HEK293 (cell line): ENCODE measurements around the gene PCLAF.

Experiments used
- HOXD13 ChIP-seq: sonication (generic); formaldehyde crosslinking; IDR thresholded peaks from 2 replicates; pipeline ENCODE4 v1.8.0; 2022; ENCODE audit warnings: missing genetic modification reagents, borderline replicate concordance
- MZF1 ChIP-seq: fragments of 450-650 bp; formaldehyde crosslinking; IDR thresholded peaks from 2 replicates; pipeline ENCODE4 v1.5.1; 2017; ENCODE audit warnings: missing biosample characterization, missing genetic modification characterization, borderline replicate concordance
- OVOL3 ChIP-seq: fragments of 450-650 bp; formaldehyde crosslinking; IDR thresholded peaks from 2 replicates; pipeline ENCODE4 v1.5.1; 2016; ENCODE audit warnings: missing biosample characterization, missing genetic modification characterization
- RBAK ChIP-seq: fragments of 450-650 bp; formaldehyde crosslinking; IDR thresholded peaks from 2 replicates; pipeline ENCODE4 v1.5.1; 2016; ENCODE audit warnings: missing biosample characterization, missing genetic modification characterization
- ZBTB1 ChIP-seq: fragments of 450-650 bp; formaldehyde crosslinking; IDR thresholded peaks from 2 replicates; pipeline ENCODE4 v1.5.1; 2016; ENCODE audit warnings: missing biosample characterization, missing genetic modification characterization
- ZBTB21 ChIP-seq: fragments of 450-650 bp; formaldehyde crosslinking; IDR thresholded peaks from 2 replicates; pipeline ENCODE4 v1.5.1; 2017; ENCODE audit warnings: missing biosample characterization, missing genetic modification characterization
- ZNF132 ChIP-seq: fragments of 450-650 bp; formaldehyde crosslinking; IDR thresholded peaks from 2 replicates; pipeline ENCODE4 v1.5.1; 2017; ENCODE audit warnings: missing biosample characterization, missing genetic modification characterization, borderline replicate concordance
- ZNF133 ChIP-seq: fragments of 450-650 bp; formaldehyde crosslinking; IDR thresholded peaks from 2 replicates; pipeline ENCODE4 v1.5.1; 2016; ENCODE audit warnings: missing biosample characterization, missing genetic modification characterization
- ZNF155 ChIP-seq: fragments of 450-650 bp; formaldehyde crosslinking; IDR thresholded peaks from 2 replicates; pipeline ENCODE4 v1.5.1; 2016; ENCODE audit warnings: missing biosample characterization, missing genetic modification characterization
- ZNF157 ChIP-seq: fragments of 450-650 bp; formaldehyde crosslinking; IDR thresholded peaks from 2 replicates; pipeline ENCODE4 v1.5.1; 2016; ENCODE audit warnings: missing biosample characterization, missing genetic modification characterization
- ZNF2 ChIP-seq: fragments of 450-650 bp; formaldehyde crosslinking; IDR thresholded peaks from 2 replicates; pipeline ENCODE4 v1.5.1; 2016; ENCODE audit warnings: missing biosample characterization, missing genetic modification characterization
- ZNF23 ChIP-seq: fragments of 450-650 bp; formaldehyde crosslinking; IDR thresholded peaks from 2 replicates; pipeline ENCODE4 v1.5.1; 2016; ENCODE audit warnings: missing biosample characterization, missing genetic modification characterization, borderline replicate concordance
- ZNF350 ChIP-seq: fragments of 450-650 bp; formaldehyde crosslinking; IDR thresholded peaks from 2 replicates; pipeline ENCODE4 v1.5.0; 2017; ENCODE audit warnings: missing biosample characterization, mild to moderate bottlenecking, missing genetic modification characterization
- ZNF423 ChIP-seq: fragments of 450-650 bp; formaldehyde crosslinking; IDR thresholded peaks from 2 replicates; pipeline ENCODE4 v1.5.1; 2016; ENCODE audit warnings: missing biosample characterization, missing genetic modification characterization
- ZNF426 ChIP-seq: fragments of 450-650 bp; formaldehyde crosslinking; IDR thresholded peaks from 2 replicates; pipeline ENCODE4 v1.5.1; 2017; ENCODE audit warnings: missing biosample characterization, missing genetic modification characterization, mild to moderate bottlenecking, inconsistent platforms, moderate library complexity
- ZNF433 ChIP-seq: fragments of 450-650 bp; formaldehyde crosslinking; IDR thresholded peaks from 2 replicates; pipeline ENCODE4 v1.5.1; 2016; ENCODE audit warnings: missing biosample characterization, missing genetic modification characterization, low read depth
- ZNF473 ChIP-seq: fragments of 450-650 bp; formaldehyde crosslinking; IDR thresholded peaks from 2 replicates; pipeline ENCODE4 v1.5.1; 2017; ENCODE audit warnings: missing biosample characterization, missing genetic modification characterization
- ZNF514 ChIP-seq: fragments of 450-650 bp; formaldehyde crosslinking; IDR thresholded peaks from 2 replicates; pipeline ENCODE4 v1.5.1; 2016; ENCODE audit warnings: missing biosample characterization, missing genetic modification characterization
- ZNF521 ChIP-seq: fragments of 450-650 bp; formaldehyde crosslinking; IDR thresholded peaks from 2 replicates; pipeline ENCODE4 v1.5.1; 2017; ENCODE audit warnings: missing biosample characterization, mild to moderate bottlenecking, missing genetic modification characterization
- ZNF571 ChIP-seq: fragments of 450-650 bp; formaldehyde crosslinking; IDR thresholded peaks from 2 replicates; pipeline ENCODE4 v1.5.0; 2017; ENCODE audit warnings: missing biosample characterization, missing genetic modification characterization
- ZNF600 ChIP-seq: fragments of 450-650 bp; formaldehyde crosslinking; IDR thresholded peaks from 2 replicates; pipeline ENCODE4 v1.5.1; 2016; ENCODE audit warnings: missing biosample characterization, missing genetic modification characterization
- ZNF670 ChIP-seq: fragments of 450-650 bp; formaldehyde crosslinking; IDR thresholded peaks from 2 replicates; pipeline ENCODE4 v1.5.1; 2016; ENCODE audit warnings: missing biosample characterization, missing genetic modification characterization, low read depth
- ZNF701 ChIP-seq: fragments of 450-650 bp; formaldehyde crosslinking; IDR thresholded peaks from 2 replicates; pipeline ENCODE4 v1.5.1; 2016; ENCODE audit warnings: missing biosample characterization, missing genetic modification characterization
- ZNF791 ChIP-seq: fragments of 450-650 bp; formaldehyde crosslinking; IDR thresholded peaks from 2 replicates; pipeline ENCODE4 v1.5.1; 2016; ENCODE audit warnings: missing biosample characterization, missing genetic modification characterization
- TF ChIP-seq, protein P1 (sequence below): fragments of 450-650 bp; formaldehyde crosslinking; conservative IDR thresholded peaks from 2 replicates; pipeline ENCODE4 v1.5.1; 2016; ENCODE audit warnings: low read depth, missing biosample characterization, missing genetic modification characterization
- TF ChIP-seq, protein P2 (sequence below): fragments of 450-650 bp; formaldehyde crosslinking; IDR thresholded peaks from 2 replicates; pipeline ENCODE4 v1.5.1; 2016; ENCODE audit warnings: missing biosample characterization, missing genetic modification characterization, borderline replicate concordance
- TF ChIP-seq, protein P3 (sequence below): fragments of 450-650 bp; formaldehyde crosslinking; conservative IDR thresholded peaks from 2 replicates; pipeline ENCODE4 v1.5.1; 2016; ENCODE audit warnings: low read depth, missing biosample characterization, missing genetic modification characterization
- TF ChIP-seq, protein P4 (sequence below): fragments of 450-650 bp; formaldehyde crosslinking; optimal IDR thresholded peaks from 2 replicates; pipeline ENCODE3; 2016; ENCODE audit warnings: missing biosample characterization, mild to moderate bottlenecking, missing genetic modification characterization
- TF ChIP-seq, protein P5 (sequence below): fragments of 450-650 bp; formaldehyde crosslinking; IDR thresholded peaks from 2 replicates; pipeline ENCODE4 v1.5.1; 2016; ENCODE audit warnings: missing biosample characterization, missing genetic modification characterization

The PCLAF gene

DNA sequence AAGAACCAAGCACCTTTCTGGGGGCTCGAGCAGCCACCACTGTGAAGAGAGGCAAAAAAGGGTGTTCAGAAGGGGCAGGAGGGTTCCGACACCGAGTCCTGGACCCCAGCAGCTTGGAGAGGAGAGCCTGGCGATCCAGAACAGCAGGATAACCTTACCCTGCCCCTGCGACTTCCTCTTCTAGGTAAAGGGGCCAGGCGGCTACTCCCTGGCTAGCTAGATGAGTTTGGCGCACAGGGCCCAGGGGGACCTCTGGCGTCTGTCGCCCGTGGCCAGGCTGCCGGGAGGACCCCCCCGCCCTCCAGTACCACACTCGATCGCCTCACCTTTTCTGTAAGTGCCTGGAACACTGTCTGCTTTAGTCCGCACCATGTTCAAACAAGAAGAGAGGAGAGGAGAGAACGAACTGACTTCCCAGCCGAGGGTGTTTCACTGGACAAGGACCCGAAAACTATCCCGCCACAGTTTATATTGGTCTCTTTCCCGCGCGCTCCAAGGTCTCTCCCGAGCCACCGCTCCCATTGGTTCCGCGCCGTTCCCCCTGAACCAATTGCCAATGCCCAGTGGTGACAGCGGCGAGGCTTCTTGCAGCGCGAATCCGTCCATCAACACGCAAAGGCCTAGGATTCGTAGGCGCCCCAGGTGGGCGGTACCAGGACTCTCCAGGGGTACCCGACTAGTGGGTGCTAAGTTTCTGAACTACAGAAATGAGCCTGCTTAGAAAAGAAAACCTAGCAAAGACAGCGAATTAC lies at the start of gene PCLAF (continued):
- TF ChIP-seq HOXD13 (CRISPR knock-in tag) (no peak), ZNF23 (tag by site-specific recombination) (no peak), ZNF514 (tag by site-specific recombination) (no peak), ZNF571 (tag by site-specific recombination) (no peak), ZNF600 (peak; percentile 67), ZNF2 (tag by site-specific recombination) (no peak), ZNF670 (tag by site-specific recombination) (no peak), ZNF433 (tag by site-specific recombination) (no peak), RBAK (tag by site-specific recombination) (no peak), ZNF133 (tag by site-specific recombination) (no peak), ZNF473 (tag by site-specific recombination) (no peak), ZNF350 (tag by site-specific recombination) (no peak), ZNF423 (tag by site-specific recombination) (peak; percentile 35; the same call in 1 of the 2 replicates), ZNF521 (tag by site-specific recombination) (no peak), OVOL3 (tag by site-specific recombination) (no peak), ZBTB21 (tag by site-specific recombination) (no peak), ZNF155 (tag by site-specific recombination) (no peak), ZNF132 (tag by site-specific recombination) (no peak), ZNF791 (tag by site-specific recombination) (no peak), ZNF157 (tag by site-specific recombination) (no peak), ZNF701 (tag by site-specific recombination) (no peak), ZBTB1 (tag by site-specific recombination) (no peak), ZNF426 (tag by site-specific recombination) (no peak), MZF1 (no peak)
- TF ChIP-seq, protein P1, sequence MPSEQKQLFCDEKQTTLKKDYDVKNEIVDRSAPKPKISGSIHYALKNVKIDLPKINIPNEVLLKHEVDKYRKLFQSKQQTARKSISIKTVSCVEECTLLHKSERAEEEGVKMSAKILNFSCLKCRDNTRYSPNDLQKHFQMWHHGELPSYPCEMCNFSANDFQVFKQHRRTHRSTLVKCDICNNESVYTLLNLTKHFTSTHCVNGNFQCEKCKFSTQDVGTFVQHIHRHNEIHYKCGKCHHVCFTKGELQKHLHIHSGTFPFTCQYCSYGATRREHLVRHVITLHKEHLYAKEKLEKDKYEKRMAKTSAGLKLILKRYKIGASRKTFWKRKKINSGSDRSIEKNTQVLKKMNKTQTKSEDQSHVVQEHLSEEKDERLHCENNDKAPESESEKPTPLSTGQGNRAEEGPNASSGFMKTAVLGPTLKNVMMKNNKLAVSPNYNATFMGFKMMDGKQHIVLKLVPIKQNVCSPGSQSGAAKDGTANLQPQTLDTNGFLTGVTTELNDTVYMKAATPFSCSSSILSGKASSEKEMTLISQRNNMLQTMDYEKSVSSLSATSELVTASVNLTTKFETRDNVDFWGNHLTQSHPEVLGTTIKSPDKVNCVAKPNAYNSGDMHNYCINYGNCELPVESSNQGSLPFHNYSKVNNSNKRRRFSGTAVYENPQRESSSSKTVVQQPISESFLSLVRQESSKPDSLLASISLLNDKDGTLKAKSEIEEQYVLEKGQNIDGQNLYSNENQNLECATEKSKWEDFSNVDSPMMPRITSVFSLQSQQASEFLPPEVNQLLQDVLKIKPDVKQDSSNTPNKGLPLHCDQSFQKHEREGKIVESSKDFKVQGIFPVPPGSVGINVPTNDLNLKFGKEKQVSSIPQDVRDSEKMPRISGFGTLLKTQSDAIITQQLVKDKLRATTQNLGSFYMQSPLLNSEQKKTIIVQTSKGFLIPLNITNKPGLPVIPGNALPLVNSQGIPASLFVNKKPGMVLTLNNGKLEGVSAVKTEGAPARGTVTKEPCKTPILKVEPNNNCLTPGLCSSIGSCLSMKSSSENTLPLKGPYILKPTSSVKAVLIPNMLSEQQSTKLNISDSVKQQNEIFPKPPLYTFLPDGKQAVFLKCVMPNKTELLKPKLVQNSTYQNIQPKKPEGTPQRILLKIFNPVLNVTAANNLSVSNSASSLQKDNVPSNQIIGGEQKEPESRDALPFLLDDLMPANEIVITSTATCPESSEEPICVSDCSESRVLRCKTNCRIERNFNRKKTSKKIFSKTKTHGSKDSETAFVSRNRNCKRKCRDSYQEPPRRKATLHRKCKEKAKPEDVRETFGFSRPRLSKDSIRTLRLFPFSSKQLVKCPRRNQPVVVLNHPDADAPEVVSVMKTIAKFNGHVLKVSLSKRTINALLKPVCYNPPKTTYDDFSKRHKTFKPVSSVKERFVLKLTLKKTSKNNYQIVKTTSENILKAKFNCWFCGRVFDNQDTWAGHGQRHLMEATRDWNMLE, result no peak
- TF ChIP-seq, protein P2, sequence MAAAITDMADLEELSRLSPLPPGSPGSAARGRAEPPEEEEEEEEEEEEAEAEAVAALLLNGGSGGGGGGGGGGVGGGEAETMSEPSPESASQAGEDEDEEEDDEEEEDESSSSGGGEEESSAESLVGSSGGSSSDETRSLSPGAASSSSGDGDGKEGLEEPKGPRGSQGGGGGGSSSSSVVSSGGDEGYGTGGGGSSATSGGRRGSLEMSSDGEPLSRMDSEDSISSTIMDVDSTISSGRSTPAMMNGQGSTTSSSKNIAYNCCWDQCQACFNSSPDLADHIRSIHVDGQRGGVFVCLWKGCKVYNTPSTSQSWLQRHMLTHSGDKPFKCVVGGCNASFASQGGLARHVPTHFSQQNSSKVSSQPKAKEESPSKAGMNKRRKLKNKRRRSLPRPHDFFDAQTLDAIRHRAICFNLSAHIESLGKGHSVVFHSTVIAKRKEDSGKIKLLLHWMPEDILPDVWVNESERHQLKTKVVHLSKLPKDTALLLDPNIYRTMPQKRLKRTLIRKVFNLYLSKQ (tag by site-specific recombination), result no peak
- TF ChIP-seq, protein P3, sequence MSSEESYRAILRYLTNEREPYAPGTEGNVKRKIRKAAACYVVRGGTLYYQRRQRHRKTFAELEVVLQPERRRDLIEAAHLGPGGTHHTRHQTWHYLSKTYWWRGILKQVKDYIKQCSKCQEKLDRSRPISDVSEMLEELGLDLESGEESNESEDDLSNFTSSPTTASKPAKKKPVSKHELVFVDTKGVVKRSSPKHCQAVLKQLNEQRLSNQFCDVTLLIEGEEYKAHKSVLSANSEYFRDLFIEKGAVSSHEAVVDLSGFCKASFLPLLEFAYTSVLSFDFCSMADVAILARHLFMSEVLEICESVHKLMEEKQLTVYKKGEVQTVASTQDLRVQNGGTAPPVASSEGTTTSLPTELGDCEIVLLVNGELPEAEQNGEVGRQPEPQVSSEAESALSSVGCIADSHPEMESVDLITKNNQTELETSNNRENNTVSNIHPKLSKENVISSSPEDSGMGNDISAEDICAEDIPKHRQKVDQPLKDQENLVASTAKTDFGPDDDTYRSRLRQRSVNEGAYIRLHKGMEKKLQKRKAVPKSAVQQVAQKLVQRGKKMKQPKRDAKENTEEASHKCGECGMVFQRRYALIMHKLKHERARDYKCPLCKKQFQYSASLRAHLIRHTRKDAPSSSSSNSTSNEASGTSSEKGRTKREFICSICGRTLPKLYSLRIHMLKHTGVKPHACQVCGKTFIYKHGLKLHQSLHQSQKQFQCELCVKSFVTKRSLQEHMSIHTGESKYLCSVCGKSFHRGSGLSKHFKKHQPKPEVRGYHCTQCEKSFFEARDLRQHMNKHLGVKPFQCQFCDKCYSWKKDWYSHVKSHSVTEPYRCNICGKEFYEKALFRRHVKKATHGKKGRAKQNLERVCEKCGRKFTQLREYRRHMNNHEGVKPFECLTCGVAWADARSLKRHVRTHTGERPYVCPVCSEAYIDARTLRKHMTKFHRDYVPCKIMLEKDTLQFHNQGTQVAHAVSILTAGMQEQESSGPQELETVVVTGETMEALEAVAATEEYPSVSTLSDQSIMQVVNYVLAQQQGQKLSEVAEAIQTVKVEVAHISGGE (tag by site-specific recombination), result 0 out of 2 replicates have a peak, but pooled peaks have one; percentile 18
- TF ChIP-seq, protein P4, sequence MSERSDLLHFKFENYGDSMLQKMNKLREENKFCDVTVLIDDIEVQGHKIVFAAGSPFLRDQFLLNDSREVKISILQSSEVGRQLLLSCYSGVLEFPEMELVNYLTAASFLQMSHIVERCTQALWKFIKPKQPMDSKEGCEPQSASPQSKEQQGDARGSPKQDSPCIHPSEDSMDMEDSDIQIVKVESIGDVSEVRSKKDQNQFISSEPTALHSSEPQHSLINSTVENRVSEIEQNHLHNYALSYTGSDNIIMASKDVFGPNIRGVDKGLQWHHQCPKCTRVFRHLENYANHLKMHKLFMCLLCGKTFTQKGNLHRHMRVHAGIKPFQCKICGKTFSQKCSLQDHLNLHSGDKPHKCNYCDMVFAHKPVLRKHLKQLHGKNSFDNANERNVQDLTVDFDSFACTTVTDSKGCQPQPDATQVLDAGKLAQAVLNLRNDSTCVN (tag by site-specific recombination), result peak; percentile 31
- TF ChIP-seq, protein P5, sequence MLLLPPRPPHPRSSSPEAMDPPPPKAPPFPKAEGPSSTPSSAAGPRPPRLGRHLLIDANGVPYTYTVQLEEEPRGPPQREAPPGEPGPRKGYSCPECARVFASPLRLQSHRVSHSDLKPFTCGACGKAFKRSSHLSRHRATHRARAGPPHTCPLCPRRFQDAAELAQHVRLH (tag by site-specific recombination), result no peak
